HG03457 (cell line): ENCODE data around the gene ZNF22.
A peak's percentile ranks its signal among the peaks of the same experiment; 100 is the strongest.

Experiments
- ATAC-seq: cut with Tn5 transposase; IDR thresholded peaks from one replicate; pipeline ENCODE4 v1.9.1; 2021; ENCODE audit warnings: moderate number of reproducible peaks; ENCODE audit not compliant: unreplicated experiment

ZNF22 gene

GRCh38 chr10:44989597-44990301 is 11.0 kb upstream of the ZNF22 start:
- no peak for ATAC-seq

GRCh38 chr10:44990302-44990655 is 10.4 kb upstream of the ZNF22 start:
- ATAC-seq, result no peak

- ATAC-seq, result no peak
Observed at GRCh38 chr10:44990965-44991364, 9.8 kb upstream of the ZNF22 start.

GRCh38 chr10:44991571-44991970 is 9.2 kb upstream of the ZNF22 start:
- no peak for ATAC-seq

GRCh38 chr10:44992070-44992731 is 8.5 kb upstream of the ZNF22 start:
- no peak for ATAC-seq

- ATAC-seq, result no peak
Observed at GRCh38 chr10:44992732-44993225, 7.9 kb upstream of the ZNF22 start.

- ATAC-seq, result no peak
Observed at GRCh38 chr10:44993226-44993921, 7.3 kb upstream of the ZNF22 start.

GRCh38 chr10:44993922-44994751 is 6.6 kb upstream of the ZNF22 start:
- no peak for ATAC-seq

GRCh38 chr10:44994752-44995530 is 5.8 kb upstream of the ZNF22 start:
- ATAC-seq, result no peak

GRCh38 chr10:44995581-44995913 is 5.2 kb upstream of the ZNF22 start:
- ATAC-seq, result no peak

- ATAC-seq, result no peak
Observed at GRCh38 chr10:44995914-44996669, 4.6 kb upstream of the ZNF22 start.

GRCh38 chr10:44997105-44997748 is 3.5 kb upstream of the ZNF22 start:
- ATAC-seq, result no peak

- no peak for ATAC-seq
Observed at GRCh38 chr10:44998146-44998631, 2.5 kb upstream of the ZNF22 start.

GRCh38 chr10:45000138-45000751 is 478 bp upstream of the ZNF22 start:
- ATAC-seq, result no peak

- peak; percentile 80 for ATAC-seq
Observed at GRCh38 chr10:45001381-45002148, 842 bp downstream of the ZNF22 start.

GRCh38 chr10:45003432-45004000 is 2.8 kb downstream of the ZNF22 start:
- ATAC-seq, result no peak

- no peak for ATAC-seq
Observed at GRCh38 chr10:45004661-45005060, 3.9 kb downstream of the ZNF22 start.

GRCh38 chr10:45005284-45005683 is 4.6 kb downstream of the ZNF22 start:
- ATAC-seq, result no peak
